ENCODE data around the gene BAZ1B. TPM values are rescaled to one million over a fixed set of nuclear protein-coding genes. Genes with fewer than 3 reads are reported as not detected.

The BAZ1B gene
- total RNA-seq, 4 donors from 2014 or later, result 18.8 to 40.4 (median 27.4) TPM

- intact Hi-C loops (cut with DNase I), result no loop called here
- H3K4me3 ChIP-seq, result no peak overlapping the region
Observed at GRCh38 chr7:73466112-73466511, 56.0 kb downstream of the BAZ1B start.

GRCh38 chr7:73463966-73464365 is 58.1 kb downstream of the BAZ1B start:
- TF ChIP-seq POLR2A (IDR thresholded peaks at IDR 0.05) (no peak), CTCF (IDR thresholded peaks at IDR 0.05) (no peak)
- WGBS, 2 donors, result 96 to 99% methylated on average over 7 of the region's 7 CpGs

More at GRCh38 chr7:73466112-73466511, 56.0 kb downstream of the BAZ1B start:
- Histone ChIP-seq H3K9me3 (no peaks in the 10 kb centered on the region), H3K4me1 (peaks cover 0 to 9% (median 0%) of the 10 kb centered on the region in 3 donors), H3K36me3 (peaks cover 24 to 100% (median 47%) of the 10 kb centered on the region in 3 donors), H3K27me3 (no peaks in the 10 kb centered on the region), H3K27ac (no peak overlapping the region)
- TF ChIP-seq POLR2A (IDR thresholded peaks at IDR 0.05) (no peak), CTCF (IDR thresholded peaks at IDR 0.05) (no peak)
- 84 to 95% methylated on average over 1 of the region's 1 CpG for WGBS, 2 donors
- DNase-seq, result no peak

GRCh38 chr7:73463260-73463659 is 58.8 kb downstream of the BAZ1B start:
- intact Hi-C loops (cut with DNase I), result no loop called here
- 96 to 97% methylated on average over 2 to 3 of the region's 3 CpGs for WGBS, 2 donors

More at GRCh38 chr7:73463966-73464365, 58.1 kb downstream of the BAZ1B start:
- intact Hi-C loops (cut with DNase I), result no loop called here
- DNase-seq, result no peak
- H3K4me1 ChIP-seq, result peaks cover 0 to 9% (median 0%) of the 10 kb centered on the region in 3 donors
- no peaks in the 10 kb centered on the region for H3K27me3 ChIP-seq
- H3K27ac ChIP-seq, result no peak overlapping the region
- H3K36me3 ChIP-seq, result peaks cover 12 to 100% (median 50%) of the 10 kb centered on the region in 3 donors
- no peaks in the 10 kb centered on the region for H3K9me3 ChIP-seq
- H3K4me3 ChIP-seq, result no peak overlapping the region

GRCh38 chr7:73461782-73462285 is 60.3 kb downstream of the BAZ1B start:
- Histone ChIP-seq H3K36me3 (peaks cover 22 to 100% (median 59%) of the 10 kb centered on the region in 3 donors), H3K4me1 (peaks cover 0 to under 1% (median 0%) of the 10 kb centered on the region in 3 donors), H3K27me3 (no peaks in the 10 kb centered on the region), H3K27ac (no peak overlapping the region), H3K4me3 (no peak overlapping the region), H3K9me3 (no peaks in the 10 kb centered on the region)
- no peak for DNase-seq
- no peak for TF ChIP-seq POLR2A (IDR thresholded peaks at IDR 0.05)
- TF ChIP-seq CTCF (IDR thresholded peaks at IDR 0.05), result no peak
- intact Hi-C loops (cut with DNase I), result no loop called here
- 75 to 90% methylated on average over 3 of the region's 3 CpGs for whole genome bisulfite sequencing, 2 donors

More at GRCh38 chr7:73463260-73463659, 58.8 kb downstream of the BAZ1B start:
- Histone ChIP-seq H3K27ac (no peak overlapping the region), H3K27me3 (no peaks in the 10 kb centered on the region), H3K36me3 (peaks cover 12 to 100% (median 49%) of the 10 kb centered on the region in 3 donors), H3K4me1 (peaks cover 0 to 9% (median 0%) of the 10 kb centered on the region in 3 donors), H3K4me3 (no peak overlapping the region), H3K9me3 (no peaks in the 10 kb centered on the region)
- TF ChIP-seq CTCF (IDR thresholded peaks at IDR 0.05), result no peak
- TF ChIP-seq POLR2A (IDR thresholded peaks at IDR 0.05), result no peak
- no peak for DNase-seq

- WGBS, 2 donors, result 85 to 90% methylated on average over 3 of the region's 3 CpGs
- H3K27ac ChIP-seq, result no peak overlapping the region
- H3K27me3 ChIP-seq, result no peaks in the 10 kb centered on the region
- H3K9me3 ChIP-seq, result no peaks in the 10 kb centered on the region
- intact Hi-C loops (cut with DNase I), result loop anchor here (10.0 kb wide), 1 partner anchor 240 kb away; no protein-coding TSS in a partner anchor
- no peak for TF ChIP-seq CTCF (IDR thresholded peaks at IDR 0.05)
- TF ChIP-seq POLR2A (IDR thresholded peaks at IDR 0.05), result no peak
- DNase-seq, result no peak
- no peaks in the 10 kb centered on the region for H3K4me1 ChIP-seq
- no peak overlapping the region for H3K4me3 ChIP-seq
- peaks cover 18 to 98% (median 26%) of the 10 kb centered on the region in 3 donors for H3K36me3 ChIP-seq
Observed at GRCh38 chr7:73454424-73454823, 67.7 kb downstream of the BAZ1B start.

Measured in esophagus squamous epithelium (tissue), 5 donors.